ENCODE data around the gene ZNF710.

Gene ZNF710

DNA sequence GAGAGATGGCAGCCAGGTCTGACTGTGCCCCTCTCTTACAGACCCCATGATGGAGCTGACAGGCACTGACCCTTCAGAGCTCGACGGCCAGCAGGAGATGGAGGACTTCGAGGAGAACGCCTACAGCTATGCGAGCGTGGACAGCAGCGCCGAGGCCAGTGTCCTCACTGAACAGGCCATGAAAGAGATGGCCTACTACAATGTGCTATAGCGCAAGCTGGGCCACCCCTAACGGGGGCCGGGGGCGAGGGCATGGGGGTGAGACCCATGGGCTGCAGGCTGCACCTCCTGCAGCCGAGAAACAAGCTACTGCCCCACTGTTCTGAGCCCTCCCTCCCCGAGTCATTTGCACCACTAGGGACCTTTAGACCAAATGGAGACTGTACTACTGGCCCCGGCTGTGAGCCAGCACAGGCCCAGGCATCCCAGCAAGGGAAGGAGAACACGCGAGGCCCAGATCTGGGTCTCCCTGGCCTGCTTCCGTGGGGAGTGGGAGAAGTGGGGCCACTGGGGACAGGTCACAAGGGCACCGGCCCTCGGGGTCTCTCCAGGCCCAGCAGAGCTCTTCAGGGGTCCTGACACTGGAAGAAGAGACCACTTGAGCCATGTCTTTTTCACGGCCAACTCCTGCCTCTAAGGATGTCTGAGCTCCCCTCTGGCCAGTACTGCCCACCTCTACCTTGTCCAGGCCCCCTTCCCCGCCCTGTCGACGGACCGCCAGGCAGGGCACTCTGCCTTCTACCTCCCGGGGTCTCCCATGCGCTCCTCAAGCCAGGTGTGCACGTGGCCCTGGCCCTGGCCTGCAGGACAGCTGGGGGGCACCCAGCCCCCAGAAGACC is 78.7 kb downstream of the ZNF710 start:
- DNase-seq (ENCODE audit: low read depth) = no peak
- no peak overlapping the region for H3K4me3 ChIP-seq (ENCODE audit: low read depth, low read length)
- TF ChIP-seq, protein P1, sequence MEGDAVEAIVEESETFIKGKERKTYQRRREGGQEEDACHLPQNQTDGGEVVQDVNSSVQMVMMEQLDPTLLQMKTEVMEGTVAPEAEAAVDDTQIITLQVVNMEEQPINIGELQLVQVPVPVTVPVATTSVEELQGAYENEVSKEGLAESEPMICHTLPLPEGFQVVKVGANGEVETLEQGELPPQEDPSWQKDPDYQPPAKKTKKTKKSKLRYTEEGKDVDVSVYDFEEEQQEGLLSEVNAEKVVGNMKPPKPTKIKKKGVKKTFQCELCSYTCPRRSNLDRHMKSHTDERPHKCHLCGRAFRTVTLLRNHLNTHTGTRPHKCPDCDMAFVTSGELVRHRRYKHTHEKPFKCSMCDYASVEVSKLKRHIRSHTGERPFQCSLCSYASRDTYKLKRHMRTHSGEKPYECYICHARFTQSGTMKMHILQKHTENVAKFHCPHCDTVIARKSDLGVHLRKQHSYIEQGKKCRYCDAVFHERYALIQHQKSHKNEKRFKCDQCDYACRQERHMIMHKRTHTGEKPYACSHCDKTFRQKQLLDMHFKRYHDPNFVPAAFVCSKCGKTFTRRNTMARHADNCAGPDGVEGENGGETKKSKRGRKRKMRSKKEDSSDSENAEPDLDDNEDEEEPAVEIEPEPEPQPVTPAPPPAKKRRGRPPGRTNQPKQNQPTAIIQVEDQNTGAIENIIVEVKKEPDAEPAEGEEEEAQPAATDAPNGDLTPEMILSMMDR (conservative IDR thresholded peaks at IDR 0.05; ENCODE audit: low read depth, low read length) = no peak

DNA sequence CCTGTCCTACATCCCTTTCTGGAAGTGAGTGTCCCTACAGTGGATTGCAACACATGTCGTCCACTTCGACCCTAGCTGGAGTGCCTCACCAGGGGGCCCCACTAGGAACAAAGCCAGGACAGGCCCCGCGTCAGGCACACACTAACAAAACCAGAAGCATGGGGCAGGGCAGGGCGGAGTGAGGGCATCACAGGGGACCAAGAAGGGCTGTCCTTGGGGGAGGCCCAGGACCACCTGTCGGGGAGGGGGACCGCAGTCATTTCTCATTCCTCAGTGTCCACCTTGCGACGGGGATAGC is 79.3 kb downstream of the ZNF710 start:
- DNase-seq (ENCODE audit: low read depth) = no peak
- no peak overlapping the region for H3K4me3 ChIP-seq (ENCODE audit: low read depth, low read length)
- TF ChIP-seq, protein P1 (conservative IDR thresholded peaks at IDR 0.05; ENCODE audit: low read depth, low read length) = no peak

DNA sequence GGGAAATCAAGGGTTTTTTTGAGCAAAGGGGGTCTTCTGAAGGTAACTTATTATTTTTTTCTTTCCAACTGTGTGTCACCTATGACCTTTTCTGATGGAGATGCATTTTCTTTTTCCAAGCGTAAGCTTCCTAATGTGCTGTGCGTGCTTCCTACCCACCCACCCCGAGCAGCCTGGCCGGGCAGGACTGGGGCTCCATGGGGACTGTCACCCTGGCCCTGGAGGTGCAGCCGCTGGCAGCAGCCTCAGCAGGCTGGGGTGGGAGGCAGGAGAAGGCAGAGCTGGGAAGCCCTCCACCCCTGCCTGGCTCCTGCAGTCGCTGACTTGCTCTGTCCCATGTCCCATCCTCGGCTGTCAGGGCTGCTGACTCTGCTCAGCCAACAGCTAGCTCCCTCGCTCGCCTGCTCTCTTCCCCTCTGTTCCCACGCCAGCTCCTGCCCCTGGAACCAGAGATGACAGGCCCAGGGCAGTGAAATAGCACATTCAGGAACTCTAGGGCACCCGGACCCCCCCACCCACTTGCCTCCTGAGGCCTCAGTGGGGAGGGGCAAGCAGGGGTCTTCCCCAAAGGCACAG is 79.8 kb downstream of the ZNF710 start:
- TF ChIP-seq, protein P1 (conservative IDR thresholded peaks at IDR 0.05; ENCODE audit: low read depth, low read length) = no peak
- H3K4me3 ChIP-seq (ENCODE audit: low read depth, low read length) = no peak overlapping the region
- no peak for DNase-seq (ENCODE audit: low read depth)

DNA sequence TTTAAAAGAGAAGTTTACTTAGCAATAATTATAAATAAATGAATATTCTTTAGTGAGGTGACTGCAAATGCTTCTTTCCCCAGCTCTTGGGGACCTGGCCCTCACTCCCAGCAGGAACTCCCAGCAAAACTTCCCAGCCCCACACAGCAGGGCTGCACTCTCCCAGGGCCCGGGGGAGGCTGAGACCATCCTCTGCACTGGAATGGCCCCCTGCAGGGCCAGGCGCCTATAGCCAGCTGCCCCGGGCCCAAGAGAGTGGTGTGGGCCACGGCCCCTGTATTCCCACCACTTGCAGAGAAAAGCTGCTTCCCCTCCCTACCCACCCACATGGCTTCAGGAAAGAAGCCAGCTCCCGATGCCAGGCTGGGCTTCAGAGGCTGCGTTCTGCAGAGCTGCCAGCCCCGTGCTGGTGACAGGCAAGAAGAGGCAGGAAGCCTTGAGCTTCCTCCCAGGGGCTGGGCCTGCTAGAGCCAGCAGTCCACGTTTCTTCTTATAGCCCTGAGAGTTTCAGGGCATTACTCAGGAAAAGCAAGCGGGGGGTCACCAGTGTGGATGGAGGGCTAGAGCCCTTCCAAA is 81.1 kb downstream of the ZNF710 start:
- no peak for DNase-seq (ENCODE audit: low read depth)
- TF ChIP-seq, protein P1 (conservative IDR thresholded peaks at IDR 0.05; ENCODE audit: low read depth, low read length) = no peak
- H3K4me3 ChIP-seq (ENCODE audit: low read depth, low read length) = no peak overlapping the region

DNA sequence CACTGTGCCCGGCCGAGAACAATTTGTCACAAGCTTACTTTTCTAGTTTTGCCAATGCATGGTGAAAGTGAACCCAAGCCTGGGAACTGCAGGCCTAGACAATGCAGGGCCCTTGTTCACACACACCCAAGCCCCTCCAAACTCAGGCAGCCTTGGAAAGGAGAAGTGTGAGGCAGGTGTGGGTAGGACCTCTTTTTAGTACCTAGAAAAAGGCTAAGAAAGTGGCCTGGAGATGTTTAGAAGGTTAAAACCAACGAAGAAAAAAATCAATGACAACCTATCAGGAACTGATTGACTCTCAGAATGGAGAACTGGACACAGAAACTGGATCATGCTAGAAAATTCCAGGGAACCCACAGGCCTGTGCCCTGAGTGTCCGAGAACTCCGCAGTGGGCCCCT is 82.3 kb downstream of the ZNF710 start:
- no peak for DNase-seq (ENCODE audit: low read depth)
- TF ChIP-seq, protein P1 (conservative IDR thresholded peaks at IDR 0.05; ENCODE audit: low read depth, low read length) = no peak
- no peak overlapping the region for H3K4me3 ChIP-seq (ENCODE audit: low read depth, low read length)

DNA sequence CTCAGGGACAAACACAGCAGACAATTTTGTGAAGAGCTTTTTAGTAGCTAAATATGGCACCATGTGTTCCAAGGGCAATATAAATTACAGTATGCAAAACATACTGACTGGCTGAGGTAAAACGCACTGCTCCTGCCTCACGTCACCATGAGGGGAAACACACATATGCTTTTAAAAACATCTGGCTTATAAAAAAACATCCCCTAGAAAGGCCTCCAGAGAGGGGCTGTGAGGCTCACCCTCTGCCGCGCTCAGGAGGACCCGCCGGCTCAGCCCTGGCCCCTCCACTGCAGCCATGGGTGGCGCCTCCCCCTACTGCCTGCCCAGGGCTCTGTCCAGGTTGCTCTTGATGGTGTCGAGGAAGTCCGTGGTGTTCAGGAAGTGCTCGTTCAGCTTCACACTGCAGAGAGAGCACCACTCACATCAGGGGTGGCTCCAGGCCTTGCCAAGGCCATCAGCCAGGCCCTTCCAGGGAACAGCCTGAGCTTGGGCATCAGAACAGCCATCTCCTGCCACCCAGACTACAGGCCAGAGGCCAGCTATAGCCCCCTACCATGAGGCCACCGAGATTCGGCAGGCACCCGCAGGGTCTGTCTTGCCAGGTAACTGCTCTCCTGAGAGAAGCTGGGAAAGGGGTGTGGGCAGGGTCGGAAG is 83.0 kb downstream of the ZNF710 start:
- TF ChIP-seq, protein P1 (conservative IDR thresholded peaks at IDR 0.05; ENCODE audit: low read depth, low read length) = no peak
- no peak for DNase-seq (ENCODE audit: low read depth)

More for the DNA sequence above, 83.0 kb downstream of the ZNF710 start:
- no peak overlapping the region for H3K4me3 ChIP-seq (ENCODE audit: low read depth, low read length)
